NB4 (cell line): ENCODE measurements around the gene UFSP2.

Experiments
- POLR2A ChIP-seq: IDR thresholded peaks from 2 replicates; pipeline ENCODE4 v1.6.1; 2011; ENCODE audit warnings: mild to moderate bottlenecking; ENCODE audit not compliant: insufficient read length; ENCODE audit errors: extremely low read depth
- TF ChIP-seq, protein P1 (sequence below): IDR thresholded peaks from one replicate; pipeline ENCODE4 v1.5.1; 2012; ENCODE audit warnings: low read depth, low read length

GRCh38 chr4:185392156-185392555 is 33.6 kb downstream of the UFSP2 start:
- TF ChIP-seq, protein P1, sequence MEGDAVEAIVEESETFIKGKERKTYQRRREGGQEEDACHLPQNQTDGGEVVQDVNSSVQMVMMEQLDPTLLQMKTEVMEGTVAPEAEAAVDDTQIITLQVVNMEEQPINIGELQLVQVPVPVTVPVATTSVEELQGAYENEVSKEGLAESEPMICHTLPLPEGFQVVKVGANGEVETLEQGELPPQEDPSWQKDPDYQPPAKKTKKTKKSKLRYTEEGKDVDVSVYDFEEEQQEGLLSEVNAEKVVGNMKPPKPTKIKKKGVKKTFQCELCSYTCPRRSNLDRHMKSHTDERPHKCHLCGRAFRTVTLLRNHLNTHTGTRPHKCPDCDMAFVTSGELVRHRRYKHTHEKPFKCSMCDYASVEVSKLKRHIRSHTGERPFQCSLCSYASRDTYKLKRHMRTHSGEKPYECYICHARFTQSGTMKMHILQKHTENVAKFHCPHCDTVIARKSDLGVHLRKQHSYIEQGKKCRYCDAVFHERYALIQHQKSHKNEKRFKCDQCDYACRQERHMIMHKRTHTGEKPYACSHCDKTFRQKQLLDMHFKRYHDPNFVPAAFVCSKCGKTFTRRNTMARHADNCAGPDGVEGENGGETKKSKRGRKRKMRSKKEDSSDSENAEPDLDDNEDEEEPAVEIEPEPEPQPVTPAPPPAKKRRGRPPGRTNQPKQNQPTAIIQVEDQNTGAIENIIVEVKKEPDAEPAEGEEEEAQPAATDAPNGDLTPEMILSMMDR, result no peak
- TF ChIP-seq POLR2A, result no peak
